Endothelial cell (in vitro differentiated cells): ENCODE results near the gene IGHMBP2. TPM values are rescaled to one million over a fixed set of nuclear protein-coding genes. Genes with fewer than 3 reads are reported as not detected.

Source experiments
- DNase-seq: peaks from one replicate; pipeline ENCODE4 v3.0.0; 2021; ENCODE audit warnings: low spot score
- H3K27ac Mint-ChIP-seq: one replicate; pipeline ENCODE4 v1.8.0; 2021; ENCODE audit warnings: mixed read lengths, inconsistent platforms; ENCODE audit not compliant: unreplicated experiment
- H3K27me3 Mint-ChIP-seq: one replicate; pipeline ENCODE4 v1.8.0; 2021; ENCODE audit warnings: mild to moderate bottlenecking, moderate library complexity, mixed read lengths, inconsistent platforms; ENCODE audit not compliant: unreplicated experiment
- H3K36me3 Mint-ChIP-seq: one replicate; pipeline ENCODE4 v1.8.0; 2021; ENCODE audit warnings: mild to moderate bottlenecking, low read depth, mixed read lengths, inconsistent platforms; ENCODE audit not compliant: unreplicated experiment
- H3K4me1 Mint-ChIP-seq: one replicate; pipeline ENCODE4 v1.8.0; 2021; ENCODE audit warnings: mild to moderate bottlenecking, mixed read lengths, inconsistent platforms; ENCODE audit not compliant: unreplicated experiment
- H3K4me3 Mint-ChIP-seq: one replicate; pipeline ENCODE4 v1.8.0; 2021; ENCODE audit warnings: mild to moderate bottlenecking, mixed read lengths, inconsistent platforms; ENCODE audit not compliant: unreplicated experiment
- H3K9me3 Mint-ChIP-seq: one replicate; pipeline ENCODE4 v1.8.0; 2021; ENCODE audit warnings: mixed read lengths, inconsistent platforms; ENCODE audit not compliant: unreplicated experiment
- CTCF ChIP-seq: fragments of 200-600 bp; sonication (generic); IDR thresholded peaks from one replicate; pipeline ENCODE4 v1.5.0; 2021; ENCODE audit warnings: antibody characterized with exemption; ENCODE audit not compliant: unreplicated experiment
- total RNA-seq: library from RNA; stranded (reverse); fragmentation: NEBNext Ultra II Directional; extraction: Animal tissue kit (Norgen Biotek cat#: 25700); gene quantifications from one replicate; pipeline ENCODE4 v1.2.1, GENCODE V29; 2021; ENCODE audit not compliant: unreplicated experiment

The IGHMBP2 gene
- total RNA-seq, 1 donor from 2014 or later: 14.1 TPM

- DNase-seq: no peak
- Mint-ChIP-seq H3K27me3 (peaks cover 6% of the 10 kb centered on the region), H3K9me3 (no peaks in the 10 kb centered on the region), H3K27ac (no peak overlapping the region), H3K36me3 (no peaks in the 10 kb centered on the region), H3K4me3 (no peak overlapping the region), H3K4me1 (peaks cover 10% of the 10 kb centered on the region)
- no peak for TF ChIP-seq CTCF
Measured at GRCh38 chr11:68857037-68857586, 46.6 kb upstream of the IGHMBP2 start.

GRCh38 chr11:68859123-68859522, 44.6 kb upstream of the IGHMBP2 start:
- Mint-ChIP-seq H3K4me1 (peaks cover 4% of the 10 kb centered on the region), H3K36me3 (peaks cover 5% of the 10 kb centered on the region)

DNA sequence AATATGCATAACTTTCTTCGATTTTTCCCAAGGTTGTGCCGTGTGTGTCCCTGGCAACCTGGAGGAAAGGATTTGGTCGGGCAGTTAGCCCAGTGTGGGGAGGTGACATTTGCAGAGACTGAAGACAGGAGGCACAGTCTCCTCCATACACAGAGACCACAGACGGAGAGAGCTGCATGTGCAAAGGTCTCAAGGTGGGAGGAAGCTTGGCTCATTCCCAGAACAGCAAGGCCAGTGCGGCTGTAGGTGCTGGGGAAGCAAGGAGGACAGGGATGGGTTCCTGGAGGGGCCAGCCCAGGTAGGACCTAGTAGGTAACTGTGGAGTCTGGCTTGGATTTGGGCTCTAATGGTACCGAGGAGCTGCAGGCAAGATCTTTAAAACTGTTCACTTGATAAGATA, 41.3 kb upstream of the IGHMBP2 start:
- H3K4me3 Mint-ChIP-seq: no peak overlapping the region
- H3K27ac Mint-ChIP-seq: no peak overlapping the region
- no peaks in the 10 kb centered on the region for H3K9me3 Mint-ChIP-seq
- TF ChIP-seq CTCF: no peak
- peaks cover 3% of the 10 kb centered on the region for H3K4me1 Mint-ChIP-seq
- H3K27me3 Mint-ChIP-seq: no peaks in the 10 kb centered on the region
- DNase-seq: no peak
- peaks cover 5% of the 10 kb centered on the region for H3K36me3 Mint-ChIP-seq

More at GRCh38 chr11:68859123-68859522, 44.6 kb upstream of the IGHMBP2 start:
- H3K27me3 Mint-ChIP-seq: peaks cover 3% of the 10 kb centered on the region
- DNase-seq: no peak
- H3K9me3 Mint-ChIP-seq: no peaks in the 10 kb centered on the region
- H3K27ac Mint-ChIP-seq: no peak overlapping the region
- no peak for TF ChIP-seq CTCF
- no peak overlapping the region for H3K4me3 Mint-ChIP-seq

GRCh38 chr11:68863553-68864265, 40.0 kb upstream of the IGHMBP2 start:
- Mint-ChIP-seq H3K4me3 (no peak overlapping the region), H3K36me3 (peaks cover 5% of the 10 kb centered on the region), H3K9me3 (no peaks in the 10 kb centered on the region), H3K4me1 (peaks cover 5% of the 10 kb centered on the region), H3K27me3 (no peaks in the 10 kb centered on the region), H3K27ac (no peak overlapping the region)
- no peak for TF ChIP-seq CTCF
- DNase-seq: no peak

- TF ChIP-seq CTCF: no peak
- Mint-ChIP-seq H3K27ac (no peak overlapping the region), H3K9me3 (no peaks in the 10 kb centered on the region), H3K4me3 (no peak overlapping the region), H3K4me1 (peaks cover 18% of the 10 kb centered on the region), H3K27me3 (no peaks in the 10 kb centered on the region), H3K36me3 (peaks cover 5% of the 10 kb centered on the region)
- DNase-seq: no peak
Measured at GRCh38 chr11:68865241-68865640, 38.5 kb upstream of the IGHMBP2 start.
